SK-N-SH treated with all-trans-retinoic acid at 6 μM for 48 hours (cell line): ENCODE measurements around the gene ZNF93.
"Not testable (repeated sequence)": the region's sequence is repeated elsewhere in the genome, so short reads cannot be mapped to it uniquely, and the experiment has no call there.

Experiments used
- ATAC-seq: fragments of 200-7000 bp; cut with Tn5 transposase; 3 replicates; pipeline ENCODE4 v1.9.1; 2020; ENCODE audit warnings: mild to moderate bottlenecking, moderate library complexity
- ARNTL ChIP-seq: fragments of 450-650 bp; formaldehyde crosslinking; IDR thresholded peaks from 2 replicates; pipeline ENCODE4 v1.5.0; 2020; ENCODE audit warnings: low read depth, mild to moderate bottlenecking, moderate library complexity, borderline replicate concordance
- BACH2 ChIP-seq: fragments of 250-450 bp; sonication (Bioruptor Pico); IDR thresholded peaks from 2 replicates; pipeline ENCODE4 v1.9.0; 2021; ENCODE audit warnings: mild to moderate bottlenecking, borderline replicate concordance
- CREB5 ChIP-seq: fragments of 250-450 bp; sonication (Bioruptor Pico); IDR thresholded peaks from 2 replicates; pipeline ENCODE4 v1.5.1; 2020; ENCODE audit warnings: low read depth, mild to moderate bottlenecking, moderate library complexity
- ESRRG ChIP-seq: fragments of 250-450 bp; sonication (Bioruptor Pico); IDR thresholded peaks from 2 replicates; pipeline ENCODE4 v1.6.1; 2021; ENCODE audit warnings: mild to moderate bottlenecking
- GLIS3 ChIP-seq: fragments of 250-450 bp; sonication (Bioruptor Pico); IDR thresholded peaks from 2 replicates; pipeline ENCODE4 v1.5.0; 2020; ENCODE audit warnings: mild to moderate bottlenecking, moderate library complexity
- ISL1 ChIP-seq: fragments of 250-450 bp; sonication (Bioruptor Pico); IDR thresholded peaks from 2 replicates; pipeline ENCODE4 v2.1.2; 2022; ENCODE audit warnings: mild to moderate bottlenecking, moderate library complexity
- OSR1 ChIP-seq: fragments of 250-450 bp; sonication (Bioruptor Pico); IDR thresholded peaks from 2 replicates; pipeline ENCODE4 v1.8.0; 2022; ENCODE audit warnings: moderate library complexity, mild to moderate bottlenecking, inconsistent platforms
- PATZ1 ChIP-seq: fragments of 250-450 bp; sonication (Bioruptor Pico); IDR thresholded peaks from 2 replicates; pipeline ENCODE4 v1.8.0; 2020; ENCODE audit warnings: mild to moderate bottlenecking, moderate library complexity, borderline replicate concordance
- POU6F1 ChIP-seq: fragments of 250-450 bp; sonication (Bioruptor Pico); IDR thresholded peaks from 2 replicates; pipeline ENCODE4 v1.8.0; 2021; ENCODE audit warnings: low read depth, mild to moderate bottlenecking, moderate library complexity, borderline replicate concordance
- RARB ChIP-seq: fragments of 250-450 bp; sonication (Bioruptor Pico); IDR thresholded peaks from 2 replicates; pipeline ENCODE4 v1.8.0; 2021; ENCODE audit warnings: mild to moderate bottlenecking, moderate library complexity
- SNAI2 ChIP-seq: fragments of 250-450 bp; sonication (Bioruptor Pico); IDR thresholded peaks from 2 replicates; pipeline ENCODE4 v1.5.0; 2020; ENCODE audit warnings: mild to moderate bottlenecking, moderate library complexity
- TOX ChIP-seq: fragments of 250-450 bp; sonication (Bioruptor Pico); IDR thresholded peaks from 2 replicates; pipeline ENCODE4 v1.8.0; 2021; ENCODE audit warnings: mild to moderate bottlenecking, moderate library complexity, borderline replicate concordance
- ZNF565 ChIP-seq: fragments of 450-650 bp; formaldehyde crosslinking; conservative IDR thresholded peaks from 2 replicates; pipeline ENCODE4 v1.5.0; 2020; ENCODE audit warnings: low read depth, mild to moderate bottlenecking, moderate library complexity
- ZNF70 ChIP-seq: fragments of 450-650 bp; formaldehyde crosslinking; IDR thresholded peaks from 2 replicates; pipeline ENCODE4 v1.5.0; 2020; ENCODE audit warnings: mild to moderate bottlenecking, moderate library complexity
- TF ChIP-seq, protein P1 (sequence below): fragments of 250-450 bp; sonication (Bioruptor Pico); IDR thresholded peaks from 2 replicates; pipeline ENCODE4 v1.5.0; 2020; ENCODE audit warnings: mild to moderate bottlenecking, moderate library complexity

Gene ZNF93

GRCh38 chr19:19900139-19900728, 512 bp upstream of the ZNF93 start:
- TF ChIP-seq CREB5 (CRISPR knock-in tag) (no peak), GLIS3 (CRISPR knock-in tag) (no peak), ESRRG (CRISPR knock-in tag) (no peak), OSR1 (CRISPR knock-in tag) (no peak), POU6F1 (CRISPR knock-in tag) (no peak), ZNF565 (no peak), TOX (CRISPR knock-in tag) (no peak), BACH2 (CRISPR knock-in tag) (no peak), PATZ1 (CRISPR knock-in tag) (no peak), ISL1 (no peak), ZNF70 (CRISPR knock-in tag) (no peak)
- ATAC-seq: peak; percentile 28

DNA sequence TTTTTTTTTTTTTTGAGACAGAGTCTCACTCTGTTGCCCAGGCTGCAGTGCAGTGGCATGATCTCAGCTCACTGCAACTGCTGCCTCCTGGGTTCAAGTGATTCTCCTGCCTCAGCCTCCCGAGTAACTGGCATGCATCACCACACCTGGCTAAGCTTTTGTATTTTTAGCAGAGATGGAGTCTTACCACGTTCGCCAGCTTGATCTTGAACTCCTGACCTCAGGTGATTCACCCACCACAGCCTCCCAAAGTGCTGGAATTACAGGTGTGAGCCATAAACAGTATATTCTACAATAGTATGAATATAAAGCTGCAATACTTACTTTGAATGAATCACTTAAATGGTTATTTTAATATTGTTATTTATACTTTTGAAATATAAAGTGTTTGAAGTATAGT, 6.8 kb downstream of the ZNF93 start:
- not testable (repeated sequence) for ATAC-seq

- TF ChIP-seq ZNF70 (CRISPR knock-in tag): no peak
- TF ChIP-seq RARB (CRISPR knock-in tag): no peak
- no peak for TF ChIP-seq ARNTL
- TF ChIP-seq, all 23 proteins: peak for 0
- no peak for ATAC-seq
Measured at GRCh38 chr19:19909654-19910053, 8.9 kb downstream of the ZNF93 start.

DNA sequence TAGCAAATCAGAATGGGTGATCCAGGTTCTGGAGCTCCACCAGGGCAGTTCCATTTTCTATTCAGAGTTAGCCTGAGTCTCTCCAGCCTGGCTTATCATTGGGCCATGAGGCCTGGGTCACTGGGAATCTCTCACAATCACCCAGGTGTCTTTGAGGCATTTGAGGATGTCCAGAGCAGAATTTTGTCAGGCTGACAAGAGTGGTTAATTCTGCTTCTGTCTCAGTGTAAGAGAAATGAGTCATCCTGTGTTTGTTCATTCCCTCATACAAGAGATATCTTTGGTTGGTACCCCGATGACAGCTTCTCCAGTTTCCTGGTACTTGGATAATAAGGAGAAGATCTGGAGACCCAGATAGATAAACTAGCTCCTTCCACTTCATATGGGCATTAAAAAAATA, 10.4 kb downstream of the ZNF93 start:
- TF ChIP-seq ISL1 (0 out of 2 replicates have a peak, but pooled peaks have one; percentile 10), ZNF565 (no peak), SNAI2 (peak; percentile 69; the same call in 1 of the 2 replicates)
- TF ChIP-seq, all 23 proteins: peak for 2
- no peak for ATAC-seq

GRCh38 chr19:19914596-19914995, 13.8 kb downstream of the ZNF93 start:
- TF ChIP-seq, protein P1, sequence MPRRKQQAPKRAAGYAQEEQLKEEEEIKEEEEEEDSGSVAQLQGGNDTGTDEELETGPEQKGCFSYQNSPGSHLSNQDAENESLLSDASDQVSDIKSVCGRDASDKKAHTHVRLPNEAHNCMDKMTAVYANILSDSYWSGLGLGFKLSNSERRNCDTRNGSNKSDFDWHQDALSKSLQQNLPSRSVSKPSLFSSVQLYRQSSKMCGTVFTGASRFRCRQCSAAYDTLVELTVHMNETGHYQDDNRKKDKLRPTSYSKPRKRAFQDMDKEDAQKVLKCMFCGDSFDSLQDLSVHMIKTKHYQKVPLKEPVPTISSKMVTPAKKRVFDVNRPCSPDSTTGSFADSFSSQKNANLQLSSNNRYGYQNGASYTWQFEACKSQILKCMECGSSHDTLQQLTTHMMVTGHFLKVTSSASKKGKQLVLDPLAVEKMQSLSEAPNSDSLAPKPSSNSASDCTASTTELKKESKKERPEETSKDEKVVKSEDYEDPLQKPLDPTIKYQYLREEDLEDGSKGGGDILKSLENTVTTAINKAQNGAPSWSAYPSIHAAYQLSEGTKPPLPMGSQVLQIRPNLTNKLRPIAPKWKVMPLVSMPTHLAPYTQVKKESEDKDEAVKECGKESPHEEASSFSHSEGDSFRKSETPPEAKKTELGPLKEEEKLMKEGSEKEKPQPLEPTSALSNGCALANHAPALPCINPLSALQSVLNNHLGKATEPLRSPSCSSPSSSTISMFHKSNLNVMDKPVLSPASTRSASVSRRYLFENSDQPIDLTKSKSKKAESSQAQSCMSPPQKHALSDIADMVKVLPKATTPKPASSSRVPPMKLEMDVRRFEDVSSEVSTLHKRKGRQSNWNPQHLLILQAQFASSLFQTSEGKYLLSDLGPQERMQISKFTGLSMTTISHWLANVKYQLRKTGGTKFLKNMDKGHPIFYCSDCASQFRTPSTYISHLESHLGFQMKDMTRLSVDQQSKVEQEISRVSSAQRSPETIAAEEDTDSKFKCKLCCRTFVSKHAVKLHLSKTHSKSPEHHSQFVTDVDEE (CRISPR knock-in tag): no peak
- TF ChIP-seq TOX (CRISPR knock-in tag) (no peak), ESRRG (CRISPR knock-in tag) (no peak)
- TF ChIP-seq, all 23 proteins: peak for 0
- no peak for ATAC-seq

- not testable (repeated sequence) for ATAC-seq
Measured at GRCh38 chr19:19930417-19930816, 29.7 kb downstream of the ZNF93 start.

GRCh38 chr19:19933432-19934314, 32.9 kb downstream of the ZNF93 start:
- not testable (repeated sequence) for ATAC-seq
